ENCODE measurements around the gene APOL6.

GRCh38 chr22:35617137-35617755 lies 31.0 kb upstream of the APOL6 start, which contains the start of gene MB:
- TF ChIP-seq, protein P1, sequence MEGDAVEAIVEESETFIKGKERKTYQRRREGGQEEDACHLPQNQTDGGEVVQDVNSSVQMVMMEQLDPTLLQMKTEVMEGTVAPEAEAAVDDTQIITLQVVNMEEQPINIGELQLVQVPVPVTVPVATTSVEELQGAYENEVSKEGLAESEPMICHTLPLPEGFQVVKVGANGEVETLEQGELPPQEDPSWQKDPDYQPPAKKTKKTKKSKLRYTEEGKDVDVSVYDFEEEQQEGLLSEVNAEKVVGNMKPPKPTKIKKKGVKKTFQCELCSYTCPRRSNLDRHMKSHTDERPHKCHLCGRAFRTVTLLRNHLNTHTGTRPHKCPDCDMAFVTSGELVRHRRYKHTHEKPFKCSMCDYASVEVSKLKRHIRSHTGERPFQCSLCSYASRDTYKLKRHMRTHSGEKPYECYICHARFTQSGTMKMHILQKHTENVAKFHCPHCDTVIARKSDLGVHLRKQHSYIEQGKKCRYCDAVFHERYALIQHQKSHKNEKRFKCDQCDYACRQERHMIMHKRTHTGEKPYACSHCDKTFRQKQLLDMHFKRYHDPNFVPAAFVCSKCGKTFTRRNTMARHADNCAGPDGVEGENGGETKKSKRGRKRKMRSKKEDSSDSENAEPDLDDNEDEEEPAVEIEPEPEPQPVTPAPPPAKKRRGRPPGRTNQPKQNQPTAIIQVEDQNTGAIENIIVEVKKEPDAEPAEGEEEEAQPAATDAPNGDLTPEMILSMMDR (IDR thresholded peaks at IDR 0.05; ENCODE audit: low read depth, low read length): no peak
- TF ChIP-seq POLR2A (IDR thresholded peaks at IDR 0.05; ENCODE audit: extremely low read depth, insufficient read length) (no peak), MYC (IDR thresholded peaks at IDR 0.05; ENCODE audit: low read depth, low read length) (no peak)

Measured in NB4 (cell line).